HepG2 (cell line): ENCODE measurements around the gene THSD8. TPM values are rescaled to one million over a fixed set of nuclear protein-coding genes. Genes with fewer than 3 reads are reported as not detected.

Experiments used
- CHCHD3 ChIP-seq: sonication (generic); formaldehyde crosslinking; IDR thresholded peaks from 2 replicates; pipeline ENCODE4 v1.8.0; 2022; ENCODE audit warnings: mild to moderate bottlenecking, missing genetic modification reagents, moderate library complexity
- EZH2 ChIP-seq: conservative IDR thresholded peaks from 2 replicates; pipeline ENCODE4 v1.6.1; 2012; ENCODE audit warnings: mild to moderate bottlenecking, low read depth, low read length, moderate library complexity
- KDM5A ChIP-seq: fragments of 200-600 bp; sonication (generic); IDR thresholded peaks from 2 replicates; pipeline ENCODE4 v1.7.0; 2018; ENCODE audit warnings: antibody characterized with exemption, mild to moderate bottlenecking, low read length, borderline replicate concordance
- MEF2D ChIP-seq: sonication (generic); formaldehyde crosslinking; IDR thresholded peaks from 2 replicates; pipeline ENCODE4 v1.5.1; 2020; ENCODE audit warnings: mild to moderate bottlenecking, missing genetic modification reagents
- NFIB ChIP-seq: sonication (generic); formaldehyde crosslinking; IDR thresholded peaks from 2 replicates; pipeline ENCODE4 v1.9.0; 2021; ENCODE audit warnings: missing genetic modification reagents, mild to moderate bottlenecking, borderline replicate concordance
- NRL ChIP-seq: sonication (generic); formaldehyde crosslinking; IDR thresholded peaks from 2 replicates; pipeline ENCODE4 v1.5.0; 2020; ENCODE audit warnings: missing genetic modification reagents, mild to moderate bottlenecking, moderate library complexity, borderline replicate concordance
- PRPF4 ChIP-seq: fragments of 200-400 bp; formaldehyde crosslinking; IDR thresholded peaks from 2 replicates; pipeline ENCODE4 v1.6.1; 2016; ENCODE audit warnings: low read length, low read depth; ENCODE audit not compliant: poor library complexity, severe bottlenecking
- RORA ChIP-seq: sonication (generic); formaldehyde crosslinking; IDR thresholded peaks from 2 replicates; pipeline ENCODE4 v1.5.0; 2020; ENCODE audit warnings: mild to moderate bottlenecking, missing genetic modification reagents, moderate library complexity
- RXRA ChIP-seq: sonication (generic); formaldehyde crosslinking; IDR thresholded peaks from 2 replicates; pipeline ENCODE4 v1.5.1; 2020; ENCODE audit warnings: missing genetic modification reagents
- SMAD1 ChIP-seq: sonication (generic); formaldehyde crosslinking; IDR thresholded peaks from 2 replicates; pipeline ENCODE4 v1.4.0; 2020; ENCODE audit warnings: missing genetic modification reagents, low read depth, mild to moderate bottlenecking, borderline replicate concordance
- ZBTB42 ChIP-seq: sonication (generic); formaldehyde crosslinking; IDR thresholded peaks from 2 replicates; pipeline ENCODE4 v1.5.0; 2020; ENCODE audit warnings: mild to moderate bottlenecking, missing genetic modification reagents
- ZBTB8A ChIP-seq: sonication (generic); formaldehyde crosslinking; IDR thresholded peaks from 2 replicates; pipeline ENCODE4 v1.4.0; 2020; ENCODE audit warnings: mild to moderate bottlenecking, low read depth, missing genetic modification reagents, borderline replicate concordance
- ZNF205 ChIP-seq: IDR thresholded peaks from 2 replicates; pipeline ENCODE4 v1.6.1; 2018; ENCODE audit warnings: missing biosample characterization, missing genetic modification reagents
- ZNF766 ChIP-seq: sonication (generic); formaldehyde crosslinking; IDR thresholded peaks from 2 replicates; pipeline ENCODE4 v1.5.0; 2020; ENCODE audit warnings: missing genetic modification reagents, borderline replicate concordance
- polyA plus RNA-seq, 8 experiments: library from polyadenylated mRNA; depleted of rRNA in 3 of 8; stranded (reverse) in 7 of 8; unstranded in 1 of 8; fragments of >200 nt; fragmentation: Illumina TruSeq in 4 of 8; extraction: Trizol in 4 of 8; gene quantifications; 2 replicates each; pipeline versions ENCODE4 v1.2.1 to v1.2.3, GENCODE V29; 2011 to 2016; ENCODE audit warnings: low read depth in 4 of 8, missing spikeins in 1 of 8, mixed read lengths in 1 of 8; ENCODE audit not compliant: insufficient read depth in 1 of 8
- total RNA-seq, 5 experiments: library from RNA; depleted of rRNA; stranded (reverse); fragments of >200 nt; fragmentation: Illumina TruSeq; extraction: Trizol; gene quantifications; 2 replicates each; pipeline ENCODE4 v1.2.3, GENCODE V29; 2016; ENCODE audit warnings: low read depth in 1 of 5
- TF ChIP-seq, protein P1 (sequence below): sonication (generic); formaldehyde crosslinking; IDR thresholded peaks from 2 replicates; pipeline ENCODE4 v1.8.0; 2022; ENCODE audit warnings: mild to moderate bottlenecking, missing genetic modification reagents; ENCODE audit not compliant: insufficient replicate concordance
- TF ChIP-seq, protein P2 (sequence below): sonication (generic); formaldehyde crosslinking; IDR thresholded peaks from 2 replicates; pipeline ENCODE4 v1.4.0; 2020; ENCODE audit warnings: missing genetic modification reagents
- TF ChIP-seq, protein P3 (sequence below): sonication (generic); formaldehyde crosslinking; IDR thresholded peaks from 2 replicates; pipeline ENCODE4 v1.4.0; 2020; ENCODE audit warnings: missing genetic modification reagents, borderline replicate concordance
- TF ChIP-seq, protein P4 (sequence below): sonication (generic); formaldehyde crosslinking; IDR thresholded peaks from 2 replicates; pipeline ENCODE4 v1.5.0; 2020; ENCODE audit warnings: missing genetic modification reagents
- TF ChIP-seq, protein P5 (sequence below): sonication (generic); formaldehyde crosslinking; IDR thresholded peaks from 2 replicates; pipeline ENCODE4 v1.5.0; 2020; ENCODE audit warnings: mild to moderate bottlenecking, missing genetic modification reagents

THSD8 gene
- total and polyA plus RNA-seq, 2 of the 13 experiments (the other 11 are each of a cell fraction or from before 2014, with no cell fraction given): 4.8 to 14.9 TPM

DNA sequence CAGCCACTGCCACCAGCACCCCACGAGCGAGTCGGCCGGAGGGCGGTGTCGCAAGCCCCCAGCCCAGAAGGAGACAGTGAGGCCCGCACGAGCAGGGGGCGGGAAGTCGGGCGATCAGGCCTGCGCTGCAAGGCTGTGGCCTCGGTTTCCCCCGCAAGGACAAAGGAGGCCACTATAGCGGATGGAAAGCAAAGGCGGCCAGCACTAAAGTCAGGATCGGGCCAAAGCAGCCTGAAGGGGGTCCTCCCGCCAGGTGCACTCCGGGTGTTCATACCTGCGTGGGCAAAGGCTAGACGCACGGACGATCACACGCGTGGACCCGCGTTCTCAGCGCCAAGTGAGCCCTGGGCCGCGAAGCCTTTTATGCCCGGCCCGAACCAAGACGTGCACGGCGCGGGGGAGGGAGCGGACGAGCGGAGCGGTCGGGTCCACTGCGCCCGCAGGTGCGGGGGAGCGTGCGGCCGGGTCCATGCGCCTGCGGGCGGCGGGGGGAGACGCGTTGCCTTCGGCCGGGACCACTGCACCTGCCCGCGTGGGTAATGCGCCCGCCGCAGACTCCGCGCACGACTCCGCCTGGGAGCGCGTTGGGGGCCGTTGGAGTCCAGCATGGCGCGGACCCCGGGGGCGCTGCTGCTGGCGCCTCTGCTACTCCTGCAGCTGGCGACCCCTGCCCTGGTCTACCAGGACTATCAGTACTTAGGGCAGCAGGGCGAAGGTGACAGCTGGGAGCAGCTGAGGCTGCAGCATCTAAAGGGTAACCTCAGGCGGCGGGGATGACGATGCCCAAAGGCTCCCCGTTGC is at the start of gene THSD8, which contains the start of gene PRDX2 (continued):
- TF ChIP-seq, protein P1, sequence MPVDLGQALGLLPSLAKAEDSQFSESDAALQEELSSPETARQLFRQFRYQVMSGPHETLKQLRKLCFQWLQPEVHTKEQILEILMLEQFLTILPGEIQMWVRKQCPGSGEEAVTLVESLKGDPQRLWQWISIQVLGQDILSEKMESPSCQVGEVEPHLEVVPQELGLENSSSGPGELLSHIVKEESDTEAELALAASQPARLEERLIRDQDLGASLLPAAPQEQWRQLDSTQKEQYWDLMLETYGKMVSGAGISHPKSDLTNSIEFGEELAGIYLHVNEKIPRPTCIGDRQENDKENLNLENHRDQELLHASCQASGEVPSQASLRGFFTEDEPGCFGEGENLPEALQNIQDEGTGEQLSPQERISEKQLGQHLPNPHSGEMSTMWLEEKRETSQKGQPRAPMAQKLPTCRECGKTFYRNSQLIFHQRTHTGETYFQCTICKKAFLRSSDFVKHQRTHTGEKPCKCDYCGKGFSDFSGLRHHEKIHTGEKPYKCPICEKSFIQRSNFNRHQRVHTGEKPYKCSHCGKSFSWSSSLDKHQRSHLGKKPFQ: peak; percentile 65
- TF ChIP-seq CHCHD3 (CRISPR knock-in tag): peak; percentile 71; the same call in 1 of the 2 replicates
- TF ChIP-seq, protein P2, sequence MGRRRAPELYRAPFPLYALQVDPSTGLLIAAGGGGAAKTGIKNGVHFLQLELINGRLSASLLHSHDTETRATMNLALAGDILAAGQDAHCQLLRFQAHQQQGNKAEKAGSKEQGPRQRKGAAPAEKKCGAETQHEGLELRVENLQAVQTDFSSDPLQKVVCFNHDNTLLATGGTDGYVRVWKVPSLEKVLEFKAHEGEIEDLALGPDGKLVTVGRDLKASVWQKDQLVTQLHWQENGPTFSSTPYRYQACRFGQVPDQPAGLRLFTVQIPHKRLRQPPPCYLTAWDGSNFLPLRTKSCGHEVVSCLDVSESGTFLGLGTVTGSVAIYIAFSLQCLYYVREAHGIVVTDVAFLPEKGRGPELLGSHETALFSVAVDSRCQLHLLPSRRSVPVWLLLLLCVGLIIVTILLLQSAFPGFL (CRISPR knock-in tag): no peak
- TF ChIP-seq PRPF4: no peak
- TF ChIP-seq RORA (CRISPR knock-in tag): no peak
- TF ChIP-seq KDM5A: peak; percentile 51; the same call in 1 of the 2 replicates
- TF ChIP-seq, protein P3, sequence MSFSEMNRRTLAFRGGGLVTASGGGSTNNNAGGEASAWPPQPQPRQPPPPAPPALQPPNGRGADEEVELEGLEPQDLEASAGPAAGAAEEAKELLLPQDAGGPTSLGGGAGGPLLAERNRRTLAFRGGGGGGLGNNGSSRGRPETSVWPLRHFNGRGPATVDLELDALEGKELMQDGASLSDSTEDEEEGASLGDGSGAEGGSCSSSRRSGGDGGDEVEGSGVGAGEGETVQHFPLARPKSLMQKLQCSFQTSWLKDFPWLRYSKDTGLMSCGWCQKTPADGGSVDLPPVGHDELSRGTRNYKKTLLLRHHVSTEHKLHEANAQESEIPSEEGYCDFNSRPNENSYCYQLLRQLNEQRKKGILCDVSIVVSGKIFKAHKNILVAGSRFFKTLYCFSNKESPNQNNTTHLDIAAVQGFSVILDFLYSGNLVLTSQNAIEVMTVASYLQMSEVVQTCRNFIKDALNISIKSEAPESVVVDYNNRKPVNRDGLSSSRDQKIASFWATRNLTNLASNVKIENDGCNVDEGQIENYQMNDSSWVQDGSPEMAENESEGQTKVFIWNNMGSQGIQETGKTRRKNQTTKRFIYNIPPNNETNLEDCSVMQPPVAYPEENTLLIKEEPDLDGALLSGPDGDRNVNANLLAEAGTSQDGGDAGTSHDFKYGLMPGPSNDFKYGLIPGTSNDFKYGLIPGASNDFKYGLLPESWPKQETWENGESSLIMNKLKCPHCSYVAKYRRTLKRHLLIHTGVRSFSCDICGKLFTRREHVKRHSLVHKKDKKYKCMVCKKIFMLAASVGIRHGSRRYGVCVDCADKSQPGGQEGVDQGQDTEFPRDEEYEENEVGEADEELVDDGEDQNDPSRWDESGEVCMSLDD (CRISPR knock-in tag): no peak
- TF ChIP-seq ZNF766: 0 out of 2 replicates have a peak, but pooled peaks have one; percentile 38
- peak; percentile 55 for TF ChIP-seq RXRA (CRISPR knock-in tag)
- TF ChIP-seq ZBTB8A (CRISPR knock-in tag): no peak; the same call in 1 of the 2 replicates
- TF ChIP-seq ZNF205 (CRISPR knock-in tag): peak; percentile 65; the same call in 1 of the 2 replicates
- peak; percentile 88 for TF ChIP-seq ZBTB42 (CRISPR knock-in tag)
- peak; percentile 78; the same call in 1 of the 2 replicates for TF ChIP-seq NRL (CRISPR knock-in tag)
- TF ChIP-seq NFIB (CRISPR knock-in tag): no peak
- TF ChIP-seq, protein P4, sequence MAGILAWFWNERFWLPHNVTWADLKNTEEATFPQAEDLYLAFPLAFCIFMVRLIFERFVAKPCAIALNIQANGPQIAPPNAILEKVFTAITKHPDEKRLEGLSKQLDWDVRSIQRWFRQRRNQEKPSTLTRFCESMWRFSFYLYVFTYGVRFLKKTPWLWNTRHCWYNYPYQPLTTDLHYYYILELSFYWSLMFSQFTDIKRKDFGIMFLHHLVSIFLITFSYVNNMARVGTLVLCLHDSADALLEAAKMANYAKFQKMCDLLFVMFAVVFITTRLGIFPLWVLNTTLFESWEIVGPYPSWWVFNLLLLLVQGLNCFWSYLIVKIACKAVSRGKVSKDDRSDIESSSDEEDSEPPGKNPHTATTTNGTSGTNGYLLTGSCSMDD (CRISPR knock-in tag): no peak
- peak; percentile 55; the same call in 1 of the 2 replicates for TF ChIP-seq MEF2D (CRISPR knock-in tag)
- no peak for TF ChIP-seq EZH2
- TF ChIP-seq, protein P5, sequence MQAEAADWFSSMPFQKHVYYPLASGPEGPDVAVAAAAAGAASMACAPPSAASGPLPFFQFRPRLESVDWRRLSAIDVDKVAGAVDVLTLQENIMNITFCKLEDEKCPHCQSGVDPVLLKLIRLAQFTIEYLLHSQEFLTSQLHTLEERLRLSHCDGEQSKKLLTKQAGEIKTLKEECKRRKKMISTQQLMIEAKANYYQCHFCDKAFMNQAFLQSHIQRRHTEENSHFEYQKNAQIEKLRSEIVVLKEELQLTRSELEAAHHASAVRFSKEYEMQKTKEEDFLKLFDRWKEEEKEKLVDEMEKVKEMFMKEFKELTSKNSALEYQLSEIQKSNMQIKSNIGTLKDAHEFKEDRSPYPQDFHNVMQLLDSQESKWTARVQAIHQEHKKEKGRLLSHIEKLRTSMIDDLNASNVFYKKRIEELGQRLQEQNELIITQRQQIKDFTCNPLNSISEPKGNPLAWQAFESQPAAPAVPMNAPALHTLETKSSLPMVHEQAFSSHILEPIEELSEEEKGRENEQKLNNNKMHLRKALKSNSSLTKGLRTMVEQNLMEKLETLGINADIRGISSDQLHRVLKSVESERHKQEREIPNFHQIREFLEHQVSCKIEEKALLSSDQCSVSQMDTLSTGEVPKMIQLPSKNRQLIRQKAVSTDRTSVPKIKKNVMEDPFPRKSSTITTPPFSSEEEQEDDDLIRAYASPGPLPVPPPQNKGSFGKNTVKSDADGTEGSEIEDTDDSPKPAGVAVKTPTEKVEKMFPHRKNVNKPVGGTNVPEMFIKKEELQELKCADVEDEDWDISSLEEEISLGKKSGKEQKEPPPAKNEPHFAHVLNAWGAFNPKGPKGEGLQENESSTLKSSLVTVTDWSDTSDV (CRISPR knock-in tag): peak; percentile 53; the same call in 1 of the 2 replicates
- no peak; the same call in 1 of the 2 replicates for TF ChIP-seq SMAD1
